ENCODE measurements around the gene TLE1. TPM values are rescaled to one million over a fixed set of nuclear protein-coding genes. Genes with fewer than 3 reads are reported as not detected.

TLE1 gene
- total and polyA plus RNA-seq, 10 of the 15 experiments (the other 5 are each of a cell fraction or from before 2014, with no cell fraction given), result 0.04 to 0.23 (median 0.10) TPM; not detected in 6

GRCh38 chr9:81563020-81563407, 126.3 kb downstream of the TLE1 start:
- no peak overlapping the region for H3K27ac ChIP-seq (ENCODE audit: control insufficient read depth, insufficient read depth)
- no peak overlapping the region for H3K4me3 ChIP-seq
- ATAC-seq, result no peak
- DNase-seq (ENCODE audit: low read depth, low spot score), result no peak
- ChIA-PET POLR2A (no interaction called here), CTCF (no interaction called here), SMC1A (ENCODE audit: uncharacterized antibody, unreplicated experiment) (no interaction called here), RAD21 (ENCODE audit: unreplicated experiment) (no interaction called here)
- 40% methylated on average over 4 of the region's 4 CpGs for WGBS (ENCODE audit: insufficient coverage, insufficient replicate concordance, low lambda C conversion rate, missing lambda C conversion rate)
- in situ Hi-C loops (cut with MboI) (no loop called here), intact Hi-C loops (cut with micrococcal nuclease; ENCODE audit: unreplicated experiment) (no loop called here)
- H3K9ac ChIP-seq (ENCODE audit: control insufficient read depth, insufficient read depth, low read length), result no peak overlapping the region
- no peak for FAIRE-seq
- no peaks in the 10 kb centered on the region for H3K27me3 ChIP-seq (replicated peaks in 1 of 2; ENCODE audit: control insufficient read depth in 2 of 2, insufficient read depth in 2 of 2, low read length in 1 of 2)
- H2AFZ ChIP-seq (ENCODE audit: control insufficient read depth, low read depth, low read length), result no peak overlapping the region
- H4K20me1 ChIP-seq (ENCODE audit: control insufficient read depth, insufficient read depth), result no peaks in the 10 kb centered on the region
- H3K4me2 ChIP-seq (ENCODE audit: control insufficient read depth, insufficient read depth), result no peak overlapping the region
- H3K9me3 ChIP-seq (replicated peaks; ENCODE audit: control insufficient read depth, insufficient read depth, low read length), result no peaks in the 10 kb centered on the region
- H3K79me2 ChIP-seq (ENCODE audit: control insufficient read depth, insufficient read depth, low read length), result no peaks in the 10 kb centered on the region
- no TSS peak for BruUV-seq (replicated peaks)
- H3K4me1 ChIP-seq (ENCODE audit: control insufficient read depth, insufficient read depth, low read length), result no peaks in the 10 kb centered on the region
- H3K36me3 ChIP-seq (ENCODE audit: control insufficient read depth in 2 of 2, insufficient read depth in 2 of 2, low read length in 1 of 2), result no peaks in the 10 kb centered on the region
- no peak for TF ChIP-seq SUPT20H (IDR thresholded peaks at IDR 0.05; ENCODE audit: borderline replicate concordance, control insufficient read depth, low read depth, low read length)
- no peak for TF ChIP-seq USF2 (IDR thresholded peaks at IDR 0.05; ENCODE audit: borderline replicate concordance, low read depth, low read length)
- TF ChIP-seq CUX1 (IDR thresholded peaks at IDR 0.05; ENCODE audit: insufficient replicate concordance, low read depth, low read length), result no peak
- TF ChIP-seq RB1 (IDR thresholded peaks at IDR 0.05; ENCODE audit: borderline replicate concordance), result no peak
- no peak for TF ChIP-seq ZNF687 (IDR thresholded peaks at IDR 0.05)
- no peak for TF ChIP-seq SMC3 (IDR thresholded peaks at IDR 0.05; ENCODE audit: borderline replicate concordance, low read length)
- no peak for TF ChIP-seq MAX (IDR thresholded peaks at IDR 0.05; ENCODE audit: low read depth, low read length)
- no peak for TF ChIP-seq TCF12 (IDR thresholded peaks at IDR 0.05; ENCODE audit: low read depth, low read length)
- TF ChIP-seq ZBTB4 (CRISPR knock-in tag; IDR thresholded peaks at IDR 0.05), result no peak
- no peak for TF ChIP-seq GABPA (IDR thresholded peaks at IDR 0.05; ENCODE audit: low read depth)
- TF ChIP-seq EED (IDR thresholded peaks at IDR 0.05; ENCODE audit: low read depth), result no peak

All from GM12878 (cell line).